GM19468 (cell line): Measurements from ENCODE around the gene SLIT2.

Experiments
- ATAC-seq: cut with Tn5 transposase; IDR thresholded peaks from one replicate; pipeline ENCODE4 v1.9.1; 2021; ENCODE audit warnings: mild to moderate bottlenecking, moderate library complexity, moderate number of reproducible peaks; ENCODE audit not compliant: unreplicated experiment; ENCODE audit errors: extremely low read depth

Gene SLIT2

GRCh38 chr4:20264688-20265087, 13.0 kb downstream of the SLIT2 start:
- no peak for ATAC-seq

GRCh38 chr4:20265726-20266125, 14.0 kb downstream of the SLIT2 start:
- no peak for ATAC-seq

DNA sequence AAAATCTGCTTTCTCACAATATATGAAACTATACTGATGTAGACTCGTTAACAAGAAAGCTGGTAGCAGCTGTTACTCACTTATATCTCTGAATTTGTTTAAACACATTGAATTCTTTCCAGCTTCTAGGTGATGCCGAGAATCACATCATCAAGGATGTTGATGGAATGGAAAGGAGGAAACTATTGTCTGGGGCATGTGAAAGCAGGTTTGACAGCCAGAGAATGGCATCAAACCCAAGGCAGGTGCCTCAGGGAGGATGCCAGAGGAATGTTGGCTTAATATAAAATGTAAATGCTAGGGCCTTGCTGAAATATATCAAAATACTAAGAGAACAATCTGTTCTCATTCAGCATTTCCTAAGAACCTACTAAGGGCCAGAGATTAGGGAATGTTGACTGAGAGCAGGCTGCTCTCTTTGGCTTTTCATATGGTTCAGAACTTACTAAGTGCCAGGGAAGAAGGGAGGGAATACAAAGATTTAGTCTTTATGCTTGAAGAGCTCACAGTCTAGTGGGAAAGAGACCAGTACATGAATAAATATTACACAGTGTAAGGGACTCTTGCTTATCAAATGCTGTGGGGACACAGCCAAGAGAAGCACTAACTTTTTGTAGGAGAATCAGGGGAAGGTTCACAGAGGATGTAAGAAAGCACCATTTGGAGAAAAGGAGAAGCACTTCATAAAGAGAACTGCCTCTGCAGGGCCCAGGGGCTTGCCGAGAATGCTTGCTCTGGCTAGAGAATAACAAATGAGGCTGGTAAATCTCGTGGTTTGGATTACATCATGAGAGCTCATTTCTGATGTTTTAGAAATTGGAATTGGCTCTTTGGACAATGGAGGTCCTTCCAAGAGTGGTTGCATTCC, 14.7 kb downstream of the SLIT2 start:
- no peak for ATAC-seq

DNA sequence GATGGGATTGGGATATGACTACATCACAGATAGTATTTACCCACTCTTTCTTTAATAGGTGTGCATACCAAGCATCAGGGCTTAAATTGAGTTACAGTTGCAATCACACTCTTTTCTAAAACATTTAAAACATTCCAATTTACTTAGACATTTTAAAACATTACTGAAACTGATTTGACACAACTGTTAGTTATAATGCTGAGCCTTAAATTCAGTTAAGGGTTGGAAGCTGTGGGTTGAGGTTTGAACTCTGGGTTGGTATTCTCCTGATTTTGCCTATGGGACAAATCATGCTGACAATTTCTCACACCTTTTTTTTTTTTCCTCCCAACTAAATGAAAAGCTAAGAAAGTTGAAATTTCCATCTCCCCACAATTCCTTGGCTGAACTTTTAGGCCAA, 16.3 kb downstream of the SLIT2 start:
- no peak for ATAC-seq

GRCh38 chr4:20269320-20269719, 17.6 kb downstream of the SLIT2 start:
- ATAC-seq = no peak

DNA sequence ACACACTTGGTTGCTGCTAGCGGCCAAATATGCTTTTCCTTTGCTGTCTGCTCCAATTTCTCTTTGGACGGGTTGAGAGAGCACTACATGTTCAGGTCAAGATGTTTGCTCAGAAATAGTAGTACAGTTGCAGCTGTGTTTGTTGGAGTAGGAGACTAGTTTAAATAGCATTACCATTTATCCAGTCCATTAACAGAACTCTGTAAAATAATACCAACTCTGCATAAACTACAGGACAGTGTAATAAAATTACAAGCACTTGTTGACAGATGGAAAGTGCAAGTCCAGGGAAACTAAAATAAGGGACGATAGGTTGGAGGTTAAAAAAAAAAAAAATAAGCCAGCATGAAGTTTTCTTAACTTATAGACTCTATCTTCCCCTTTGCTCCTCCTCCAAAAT, 20.2 kb downstream of the SLIT2 start:
- no peak for ATAC-seq

DNA sequence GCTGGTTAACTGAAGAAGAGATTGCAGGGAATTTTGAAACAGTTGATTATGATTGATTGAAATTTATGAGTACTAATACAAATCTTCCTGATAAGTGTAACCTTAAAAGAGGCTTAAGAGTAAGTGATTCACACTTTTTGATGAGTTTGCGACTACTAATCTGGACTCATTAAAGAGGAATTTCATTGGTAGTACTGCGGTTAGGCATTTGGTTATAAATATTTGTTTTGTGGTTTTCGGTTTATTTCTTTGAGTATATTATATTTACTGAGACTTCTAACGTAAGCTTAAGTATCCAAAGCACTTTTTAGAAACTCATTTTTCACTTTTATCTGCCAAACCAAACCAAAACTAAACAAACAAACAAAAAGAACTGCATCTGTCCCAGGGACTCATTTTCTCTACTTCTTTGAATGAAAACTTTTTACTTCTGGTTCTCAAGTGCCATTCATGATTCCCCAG, 20.7 kb downstream of the SLIT2 start:
- ATAC-seq = no peak

DNA sequence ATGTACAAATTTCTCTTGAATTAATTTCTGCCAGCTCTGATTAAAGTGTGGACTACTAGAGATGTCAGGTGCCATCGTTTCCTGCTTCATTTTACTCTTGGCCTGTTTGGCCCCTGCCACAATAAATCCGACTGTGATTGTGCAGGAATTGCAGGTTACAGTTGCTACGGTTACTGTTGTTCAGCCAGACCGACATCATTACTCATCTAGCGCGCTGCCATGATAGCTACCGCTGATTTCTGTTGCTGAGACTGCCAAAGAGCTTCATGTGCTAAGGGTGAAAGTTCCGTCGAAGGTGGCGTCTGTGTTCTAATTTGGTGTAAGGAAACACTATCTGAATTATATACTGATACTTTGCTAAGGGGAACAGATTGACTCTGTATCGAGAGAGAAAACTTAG, 22.1 kb downstream of the SLIT2 start:
- ATAC-seq = no peak

DNA sequence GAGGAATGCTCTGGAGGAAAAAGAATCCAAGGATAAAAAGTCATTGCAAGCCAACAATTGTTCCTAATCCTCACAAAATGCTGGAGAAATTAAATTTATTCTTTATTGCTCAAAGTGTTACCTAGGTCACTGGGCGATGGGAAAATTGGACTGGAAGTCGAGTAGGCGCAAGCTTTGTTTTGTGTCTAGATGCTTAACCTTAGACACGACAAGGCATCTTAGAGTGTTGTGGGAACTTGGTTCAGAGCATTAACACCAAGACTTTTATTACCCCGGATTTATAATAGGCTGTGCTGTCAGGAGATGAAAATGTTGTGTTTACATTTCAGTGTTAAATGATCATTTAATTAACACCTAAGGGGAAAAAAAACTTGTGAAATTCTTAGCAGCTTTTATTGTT, 25.1 kb downstream of the SLIT2 start:
- no peak for ATAC-seq

- ATAC-seq = no peak
Observed at GRCh38 chr4:20278195-20278594, 26.5 kb downstream of the SLIT2 start.

GRCh38 chr4:20279381-20279780, 27.7 kb downstream of the SLIT2 start:
- ATAC-seq = no peak

- ATAC-seq = no peak
Observed at GRCh38 chr4:20281453-20281852, 29.7 kb downstream of the SLIT2 start.

DNA sequence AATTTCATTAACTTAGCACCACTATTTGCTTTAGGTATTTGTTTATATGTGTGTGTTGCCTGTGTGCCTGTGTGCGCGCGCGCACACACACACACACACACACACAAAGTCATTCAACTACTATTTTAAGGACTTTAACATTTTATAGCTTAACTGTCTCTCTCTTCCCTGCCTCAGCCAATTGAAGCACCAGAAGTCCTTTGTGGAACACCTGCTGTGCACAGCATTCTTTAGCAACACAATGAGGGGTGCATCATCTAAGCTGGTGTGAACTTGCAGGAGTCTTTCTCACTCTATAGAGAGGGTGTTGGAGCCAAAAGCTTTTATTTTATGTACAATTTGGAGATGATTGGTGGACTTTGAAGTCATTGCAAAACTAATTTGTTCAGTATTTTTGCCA, 31.3 kb downstream of the SLIT2 start:
- no peak for ATAC-seq

DNA sequence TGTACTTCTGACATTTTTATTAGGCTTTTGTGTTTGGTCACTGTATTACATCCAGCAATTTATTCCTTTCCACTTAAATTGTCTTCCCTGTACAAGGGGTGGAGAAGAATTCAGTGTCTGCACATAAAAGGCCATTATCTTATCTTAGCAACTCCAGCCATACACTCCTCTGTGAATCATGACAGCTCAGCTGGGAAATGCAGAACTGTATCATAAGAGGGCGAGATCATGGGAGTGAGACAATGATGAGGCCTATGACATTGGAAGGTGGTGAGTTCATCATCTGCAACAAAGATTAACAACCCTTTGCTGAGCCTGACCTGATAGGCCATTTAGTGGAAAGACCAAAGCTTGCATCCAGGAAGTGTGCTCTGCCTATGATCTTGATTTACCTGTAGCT, 33.3 kb downstream of the SLIT2 start:
- ATAC-seq = no peak

- no peak for ATAC-seq
Observed at GRCh38 chr4:20287246-20287645, 35.5 kb downstream of the SLIT2 start.

GRCh38 chr4:20288047-20288650, 36.4 kb downstream of the SLIT2 start:
- no peak for ATAC-seq

- no peak for ATAC-seq
Observed at GRCh38 chr4:20288846-20289512, 37.3 kb downstream of the SLIT2 start.

DNA sequence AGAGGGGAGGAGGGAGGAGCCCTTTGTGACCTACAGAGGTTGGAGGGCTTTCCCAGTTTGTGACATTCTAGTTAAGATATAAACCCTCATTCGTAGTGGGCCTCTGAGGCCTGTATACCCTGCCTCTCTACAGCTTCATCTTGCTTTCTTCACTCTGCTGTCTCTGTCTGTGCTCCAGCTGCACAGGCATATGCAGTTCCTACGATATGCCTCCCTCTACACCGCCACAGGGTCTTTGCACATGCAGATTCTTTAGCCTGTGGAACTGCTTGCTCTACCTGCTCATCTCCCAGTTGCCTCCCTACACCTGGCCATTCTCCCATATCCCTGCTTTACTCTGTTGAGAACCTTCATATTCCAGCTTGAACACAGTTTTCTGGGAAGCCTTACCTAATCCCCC, 38.1 kb downstream of the SLIT2 start:
- no peak for ATAC-seq

GRCh38 chr4:20292739-20293138, 41.0 kb downstream of the SLIT2 start:
- no peak for ATAC-seq

GRCh38 chr4:20297261-20297660, 45.6 kb downstream of the SLIT2 start:
- no peak for ATAC-seq

- no peak for ATAC-seq
Observed at GRCh38 chr4:20297783-20298182, 46.1 kb downstream of the SLIT2 start.
